ENCODE results near the gene ARID5B. TPM values are rescaled to one million over a fixed set of nuclear protein-coding genes. Genes with fewer than 3 reads are reported as not detected.
A peak's percentile ranks its signal among the peaks of the same experiment; 100 is the strongest.
"Not testable (repeated sequence)": the region's sequence is repeated elsewhere in the genome, so short reads cannot be mapped to it uniquely, and the experiment has no call there.

The ARID5B gene
- total RNA-seq, 1 donor from 2014 or later: 1.1 TPM

DNA sequence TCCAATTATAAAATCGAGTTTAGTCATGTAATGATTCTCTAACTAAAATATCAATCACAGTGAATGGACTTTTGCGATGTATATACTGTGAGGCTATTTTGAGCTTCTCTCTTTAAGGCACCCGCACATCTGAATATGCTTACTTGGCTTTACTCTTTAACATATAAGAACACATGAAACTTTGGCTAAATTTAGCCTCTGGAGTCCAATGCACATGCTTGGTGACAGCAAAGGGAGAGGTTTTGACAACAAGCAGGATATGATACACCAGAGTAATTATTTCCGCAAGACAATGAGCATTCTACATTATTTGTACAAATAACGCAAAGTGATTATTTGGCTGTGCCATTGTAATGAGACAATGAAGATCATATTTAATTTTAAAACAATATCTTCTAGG is 72.4 kb downstream of the ARID5B start:
- TF ChIP-seq, protein P1, sequence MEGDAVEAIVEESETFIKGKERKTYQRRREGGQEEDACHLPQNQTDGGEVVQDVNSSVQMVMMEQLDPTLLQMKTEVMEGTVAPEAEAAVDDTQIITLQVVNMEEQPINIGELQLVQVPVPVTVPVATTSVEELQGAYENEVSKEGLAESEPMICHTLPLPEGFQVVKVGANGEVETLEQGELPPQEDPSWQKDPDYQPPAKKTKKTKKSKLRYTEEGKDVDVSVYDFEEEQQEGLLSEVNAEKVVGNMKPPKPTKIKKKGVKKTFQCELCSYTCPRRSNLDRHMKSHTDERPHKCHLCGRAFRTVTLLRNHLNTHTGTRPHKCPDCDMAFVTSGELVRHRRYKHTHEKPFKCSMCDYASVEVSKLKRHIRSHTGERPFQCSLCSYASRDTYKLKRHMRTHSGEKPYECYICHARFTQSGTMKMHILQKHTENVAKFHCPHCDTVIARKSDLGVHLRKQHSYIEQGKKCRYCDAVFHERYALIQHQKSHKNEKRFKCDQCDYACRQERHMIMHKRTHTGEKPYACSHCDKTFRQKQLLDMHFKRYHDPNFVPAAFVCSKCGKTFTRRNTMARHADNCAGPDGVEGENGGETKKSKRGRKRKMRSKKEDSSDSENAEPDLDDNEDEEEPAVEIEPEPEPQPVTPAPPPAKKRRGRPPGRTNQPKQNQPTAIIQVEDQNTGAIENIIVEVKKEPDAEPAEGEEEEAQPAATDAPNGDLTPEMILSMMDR (IDR thresholded peaks at IDR 0.05; ENCODE audit: partially characterized antibody, unreplicated experiment): no peak
- Mint-ChIP-seq H3K27me3 (ENCODE audit: unreplicated experiment) (no peaks in the 10 kb centered on the region), H3K36me3 (ENCODE audit: unreplicated experiment) (no peaks in the 10 kb centered on the region), H3K4me3 (ENCODE audit: unreplicated experiment) (no peak overlapping the region), H3K27ac (ENCODE audit: unreplicated experiment) (peak overlapping the region; percentile 69), H3K9me3 (ENCODE audit: unreplicated experiment) (peaks cover 2% of the 10 kb centered on the region), H3K4me1 (ENCODE audit: low read depth, unreplicated experiment) (peaks cover 30% of the 10 kb centered on the region)
- DNase-seq: no peak

DNA sequence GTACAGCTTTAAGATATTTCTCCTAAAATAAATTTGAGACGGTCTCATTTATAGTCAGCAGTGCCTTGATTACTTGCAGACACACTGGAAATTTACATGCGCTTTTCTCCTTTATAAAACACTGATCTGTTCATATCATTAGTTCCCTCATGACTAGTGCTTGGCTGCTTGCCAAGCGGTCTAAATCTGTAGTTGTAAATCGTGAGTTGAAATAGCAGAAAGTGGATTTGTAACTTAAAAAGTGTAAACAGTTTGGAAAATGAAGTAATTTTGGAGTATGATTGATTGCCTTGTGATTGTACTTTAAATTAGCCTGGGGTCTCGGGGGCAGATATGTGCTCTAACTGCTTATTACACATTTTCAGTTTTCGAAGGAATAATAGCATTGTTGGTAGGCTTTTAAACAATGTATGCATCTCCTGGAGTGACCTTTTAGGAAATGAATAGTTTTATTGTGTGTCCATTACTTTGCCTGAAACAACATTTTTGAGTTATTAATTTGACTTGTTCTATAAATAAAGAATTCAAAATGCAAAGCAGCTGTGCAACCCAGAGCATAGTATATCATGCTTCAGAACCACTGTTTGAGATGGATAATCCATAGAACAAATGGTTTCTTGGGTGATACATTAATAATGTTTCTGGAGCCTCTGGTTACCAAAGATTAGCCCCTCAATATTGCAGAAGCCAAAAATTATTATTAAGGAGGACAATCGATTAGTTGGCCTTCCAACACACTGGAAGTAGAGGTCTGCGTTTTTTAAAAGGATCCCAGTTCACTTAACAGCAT is 73.3 kb downstream of the ARID5B start:
- H3K27ac Mint-ChIP-seq (ENCODE audit: unreplicated experiment): peak overlapping the region; percentile 72
- peaks cover 28% of the 10 kb centered on the region for H3K4me1 Mint-ChIP-seq (ENCODE audit: low read depth, unreplicated experiment)
- DNase-seq: no peak
- H3K4me3 Mint-ChIP-seq (ENCODE audit: unreplicated experiment): no peak overlapping the region
- H3K27me3 Mint-ChIP-seq (ENCODE audit: unreplicated experiment): no peaks in the 10 kb centered on the region
- no peaks in the 10 kb centered on the region for H3K36me3 Mint-ChIP-seq (ENCODE audit: unreplicated experiment)
- H3K9me3 Mint-ChIP-seq (ENCODE audit: unreplicated experiment): peaks cover 2% of the 10 kb centered on the region
- TF ChIP-seq, protein P1 (IDR thresholded peaks at IDR 0.05; ENCODE audit: partially characterized antibody, unreplicated experiment): no peak

DNA sequence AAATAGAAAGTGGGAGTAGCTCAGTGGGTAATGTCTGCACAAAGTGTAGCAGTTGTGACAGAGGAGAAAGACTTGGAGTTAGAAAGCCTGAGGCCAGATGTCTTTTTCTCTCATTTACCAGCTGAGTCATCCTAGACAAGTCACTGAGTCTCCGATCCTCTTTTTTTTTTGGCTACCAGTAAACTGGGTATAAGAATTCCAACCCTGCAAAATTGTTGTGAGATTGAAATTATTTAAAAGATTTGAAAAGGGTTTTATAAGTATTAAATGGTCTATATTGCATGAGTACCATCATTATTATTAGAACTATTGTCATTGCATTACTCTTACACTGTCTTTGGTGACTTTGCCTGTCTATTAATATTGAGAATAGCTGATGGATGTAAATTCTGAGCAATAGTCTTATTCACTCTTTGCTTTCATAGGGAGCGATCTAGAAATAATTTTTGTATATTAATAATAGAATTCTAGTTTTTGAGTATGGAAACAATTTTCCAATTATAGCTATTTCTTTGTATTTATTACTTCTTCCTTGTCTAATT is 74.0 kb downstream of the ARID5B start:
- Mint-ChIP-seq H3K9me3 (ENCODE audit: unreplicated experiment) (peaks cover 2% of the 10 kb centered on the region), H3K27me3 (ENCODE audit: unreplicated experiment) (no peaks in the 10 kb centered on the region), H3K4me3 (ENCODE audit: unreplicated experiment) (no peak overlapping the region), H3K36me3 (ENCODE audit: unreplicated experiment) (no peaks in the 10 kb centered on the region), H3K27ac (ENCODE audit: unreplicated experiment) (peak overlapping the region; percentile 72), H3K4me1 (ENCODE audit: low read depth, unreplicated experiment) (peaks cover 27% of the 10 kb centered on the region)
- TF ChIP-seq, protein P1 (IDR thresholded peaks at IDR 0.05; ENCODE audit: partially characterized antibody, unreplicated experiment): no peak
- no peak for DNase-seq

DNA sequence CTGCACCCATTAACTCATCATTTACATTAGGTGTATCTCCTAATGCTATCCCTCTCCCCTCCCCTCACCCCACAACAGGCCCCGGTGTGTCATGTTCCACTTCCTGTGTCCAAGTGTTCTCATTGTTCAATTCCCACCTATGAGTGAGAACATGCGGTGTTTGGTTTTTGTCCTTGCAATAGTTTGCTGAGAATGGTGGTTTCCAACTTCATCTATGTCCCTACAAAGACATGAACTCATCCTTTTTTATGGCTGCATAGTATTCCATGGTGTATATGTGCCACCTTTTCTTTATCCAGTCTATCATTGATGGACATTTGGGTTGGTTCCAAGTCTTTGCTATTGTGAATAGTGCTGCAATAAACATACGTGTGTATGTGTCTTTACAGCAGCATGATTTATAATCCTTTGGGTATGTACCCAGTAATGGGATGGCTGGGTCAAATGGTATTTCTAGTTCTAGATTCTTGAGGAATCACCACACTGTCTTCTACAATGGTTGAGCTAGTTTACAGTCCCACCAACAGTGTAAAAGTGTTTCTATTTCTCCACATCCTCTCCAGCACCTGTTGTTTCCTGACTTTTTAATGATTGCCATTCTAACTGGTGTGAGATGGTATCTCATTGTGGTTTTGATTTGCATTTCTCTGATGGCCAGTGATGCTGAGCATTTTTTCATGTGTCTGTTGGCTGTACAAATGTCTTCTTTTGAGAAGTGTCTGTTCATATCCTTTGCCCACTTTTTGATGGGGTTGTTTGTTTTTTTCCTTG is 75.6 kb downstream of the ARID5B start:
- H3K27me3 Mint-ChIP-seq (ENCODE audit: unreplicated experiment); H3K4me3 Mint-ChIP-seq (ENCODE audit: unreplicated experiment): not testable (repeated sequence)

DNA sequence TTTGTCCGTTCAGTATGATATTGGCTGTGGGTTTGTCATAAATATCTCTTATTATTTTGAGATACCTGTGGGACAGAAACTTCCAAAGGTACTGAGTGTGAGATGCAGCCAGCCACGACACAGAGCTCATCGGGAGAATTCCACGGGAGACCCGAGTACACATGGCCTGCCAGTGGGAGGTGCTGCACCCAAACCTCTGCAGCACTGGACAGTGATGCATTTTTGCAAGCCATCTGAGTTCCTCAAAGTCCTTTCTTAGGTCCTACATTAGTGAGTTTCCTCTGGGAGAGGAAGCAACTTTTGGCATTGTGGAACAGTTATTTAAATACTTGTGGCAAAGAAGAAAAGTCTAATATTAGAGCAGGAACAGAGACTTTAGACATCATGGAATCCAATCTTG is 77.5 kb downstream of the ARID5B start:
- Mint-ChIP-seq H3K4me3 (ENCODE audit: unreplicated experiment) (no peak overlapping the region), H3K27ac (ENCODE audit: unreplicated experiment) (no peak overlapping the region), H3K9me3 (ENCODE audit: unreplicated experiment) (no peaks in the 10 kb centered on the region), H3K4me1 (ENCODE audit: low read depth, unreplicated experiment) (peaks cover 13% of the 10 kb centered on the region), H3K36me3 (ENCODE audit: unreplicated experiment) (no peaks in the 10 kb centered on the region), H3K27me3 (ENCODE audit: unreplicated experiment) (peaks cover 1% of the 10 kb centered on the region)
- no peak for DNase-seq
- TF ChIP-seq, protein P1 (IDR thresholded peaks at IDR 0.05; ENCODE audit: partially characterized antibody, unreplicated experiment): no peak

More for the DNA sequence above, 75.6 kb downstream of the ARID5B start:
- not testable (repeated sequence) for DNase-seq; H3K27ac Mint-ChIP-seq (ENCODE audit: unreplicated experiment); H3K9me3 Mint-ChIP-seq (ENCODE audit: unreplicated experiment); H3K36me3 Mint-ChIP-seq (ENCODE audit: unreplicated experiment)
- peaks cover 24% of the 10 kb centered on the region for H3K4me1 Mint-ChIP-seq (ENCODE audit: low read depth, unreplicated experiment)

Measured in glutamatergic neuron (in vitro differentiated cells).